IMR-90 (cell line): ENCODE results near the gene TMCC3. TPM values are rescaled to one million over a fixed set of nuclear protein-coding genes. Genes with fewer than 3 reads are reported as not detected.

Experiments
- ATAC-seq: fragments of 200-7000 bp; cut with Tn5 transposase; 2 replicates; pipeline ENCODE4 v1.9.1; 2020; ENCODE audit warnings: low read depth, mild to moderate bottlenecking, moderate library complexity
- BruUV-seq: library from RNA; stranded (reverse); fragments of 400-500 nt; replicated peaks from 2 replicates; lab custom pipeline; 2021; lab: Mats Ljungman, UMichigan
- CTCF ChIA-PET: fragments of 300-600 bp; formaldehyde crosslinking; extraction: SDS; loops from one replicate; lab custom pipeline; 2021; ENCODE audit warnings: antibody characterized with exemption; lab: Yijun Ruan, JAX
- POLR2A ChIA-PET: fragments of 300-600 bp; sonication (Branson Sonifier 250); formaldehyde crosslinking; loops from one replicate; lab custom pipeline; 2022; ENCODE audit warnings: antibody characterized with exemption; ENCODE audit not compliant: unreplicated experiment; lab: Charles Lee
- DNase-seq: peaks from one replicate; pipeline ENCODE4 v3.0.0; 2013
- H2AFZ ChIP-seq: replicated peaks from 2 replicates; pipeline ENCODE3; 2013; ENCODE audit warnings: low read length, mild to moderate bottlenecking; ENCODE audit not compliant: poor library complexity
- H2AK5ac ChIP-seq: 2 replicates; pipeline ENCODE4 v1.6.1; 2013; ENCODE audit warnings: low read depth, low read length, inconsistent platforms
- H2AK9ac ChIP-seq: replicated peaks from 2 replicates; pipeline ENCODE3; 2013; ENCODE audit warnings: mild to moderate bottlenecking, low read depth, low read length, moderate library complexity; ENCODE audit not compliant: poor library complexity
- H2BK120ac ChIP-seq: 2 replicates; pipeline ENCODE4 v1.6.1; 2013; ENCODE audit warnings: low read depth, low read length, inconsistent platforms
- H2BK15ac ChIP-seq: 3 replicates; pipeline ENCODE4 v1.6.1; 2013; ENCODE audit warnings: low read depth, low read length, inconsistent platforms
- H2BK20ac ChIP-seq: 2 replicates; pipeline ENCODE4 v1.6.1; 2013; ENCODE audit warnings: low read depth, mild to moderate bottlenecking, inconsistent platforms, low read length, moderate library complexity
- H2BK5ac ChIP-seq: 2 replicates; pipeline ENCODE4 v1.6.1; 2013; ENCODE audit warnings: mild to moderate bottlenecking, low read depth, low read length, inconsistent platforms; ENCODE audit not compliant: poor library complexity, severe bottlenecking
- H3K14ac ChIP-seq: replicated peaks from 2 replicates; pipeline ENCODE4 v1.6.1; 2013; ENCODE audit warnings: low read depth, low read length, inconsistent platforms
- H3K18ac ChIP-seq: 2 replicates; pipeline ENCODE4 v1.6.1; 2013; ENCODE audit warnings: low read depth, low read length, control low read depth
- H3K23ac ChIP-seq: 2 replicates; pipeline ENCODE4 v1.6.1; 2013; ENCODE audit warnings: low read depth, low read length, inconsistent platforms
- H3K27ac ChIP-seq: 2 replicates; pipeline ENCODE4 v1.5.1; 2013; ENCODE audit warnings: mild to moderate bottlenecking, control low read depth, low read length; ENCODE audit not compliant: insufficient read depth
- H3K27me3 ChIP-seq: 2 replicates; pipeline ENCODE4 v1.6.1; 2013; ENCODE audit warnings: low read length; ENCODE audit not compliant: control insufficient read depth, insufficient read depth
- H3K36me3 ChIP-seq: 2 replicates; pipeline ENCODE4 v1.6.1; 2013; ENCODE audit warnings: low read length, mixed read lengths; ENCODE audit not compliant: control insufficient read depth, insufficient read depth
- H3K4ac ChIP-seq: 2 replicates; pipeline ENCODE4 v1.6.1; 2013; ENCODE audit warnings: low read depth, low read length, inconsistent platforms
- H3K4me1 ChIP-seq: 2 replicates; pipeline ENCODE4 v1.6.1; 2013; ENCODE audit warnings: low read length, mixed read lengths; ENCODE audit not compliant: control insufficient read depth, insufficient read depth
- H3K4me2 ChIP-seq: 2 replicates; pipeline ENCODE4 v1.6.1; 2013; ENCODE audit warnings: low read depth, mild to moderate bottlenecking, control low read depth, low read length, moderate library complexity
- H3K4me3 ChIP-seq: 2 replicates; pipeline ENCODE4 v1.5.1; 2013; ENCODE audit warnings: low read depth, mild to moderate bottlenecking, control low read depth, low read length, moderate library complexity; ENCODE audit not compliant: insufficient read depth
- H3K56ac ChIP-seq: 2 replicates; pipeline ENCODE4 v1.6.1; 2013; ENCODE audit warnings: low read length, inconsistent platforms; ENCODE audit not compliant: insufficient read depth; ENCODE audit errors: extremely low read depth
- H3K79me1 ChIP-seq, 2 experiments: 2 replicates each; pipeline ENCODE4 v1.6.1; 2013; ENCODE audit warnings: low read length in 2 of 2, inconsistent platforms in 1 of 2, low read depth in 1 of 2
- H3K9ac ChIP-seq: 2 replicates; pipeline ENCODE4 v1.6.1; 2013; ENCODE audit warnings: low read depth, low read length, control low read depth
- H3K9me1 ChIP-seq: 2 replicates; pipeline ENCODE4 v1.6.1; 2013; ENCODE audit warnings: low read length, inconsistent platforms; ENCODE audit not compliant: insufficient read depth
- H3K9me3 ChIP-seq: 2 replicates; pipeline ENCODE4 v1.6.1; 2013; ENCODE audit warnings: low read length; ENCODE audit not compliant: control insufficient read depth, insufficient read depth
- H4K20me1 ChIP-seq: 2 replicates; pipeline ENCODE4 v1.6.1; 2013; ENCODE audit warnings: low read length, inconsistent platforms; ENCODE audit not compliant: insufficient read depth
- H4K5ac ChIP-seq: 2 replicates; pipeline ENCODE4 v1.6.1; 2013; ENCODE audit warnings: mild to moderate bottlenecking, low read depth, low read length, control low read depth
- H4K8ac ChIP-seq, 2 experiments: 2 replicates each; pipeline ENCODE4 v1.6.1; 2013; ENCODE audit warnings: low read depth in 2 of 2, low read length in 2 of 2, control low read depth in 1 of 2, inconsistent platforms in 1 of 2
- H4K91ac ChIP-seq: 2 replicates; pipeline ENCODE4 v1.6.1; 2013; ENCODE audit warnings: low read depth, low read length, inconsistent platforms; ENCODE audit not compliant: insufficient read depth
- RCOR1 ChIP-seq: IDR thresholded peaks from 2 replicates; pipeline ENCODE4 v1.6.1; 2012; ENCODE audit warnings: mild to moderate bottlenecking, low read length, improper control_type of control experiment; ENCODE audit not compliant: insufficient replicate concordance
- WGBS, 2 experiments: methylation state at CpG; one replicate each; pipeline versions ENCODE4 v1.1.5 to v1.1.7; 2013; ENCODE audit warnings: missing lambda C conversion rate in 2 of 2; ENCODE audit not compliant: insufficient read length in 1 of 2; ENCODE audit errors: extremely low coverage in 2 of 2; 5-methylcytosine and 5-hydroxymethylcytosine counted together
- dilution Hi-C: fragments of 300-500 bp; cut with HindIII; formaldehyde crosslinking; loops from one replicate; pipeline ENCODE4 v1.14.3; 2018; ENCODE audit warnings: low sequenced_read_pairs; ENCODE audit not compliant: unreplicated experiment
- in situ Hi-C: fragments of 300-500 bp; cut with MboI; formaldehyde crosslinking; loops from 3 replicates; pipeline ENCODE4 v1.14.3; 2019; ENCODE audit warnings: low sequenced_read_pairs, inconsistent platforms, mixed read lengths
- intact Hi-C: fragments of 100-400 bp; cut with micrococcal nuclease; formaldehyde crosslinking; loops from 2 replicates; pipeline ENCODE4 v1.10.0; 2022
- polyA plus RNA-seq, 3 experiments: library from polyadenylated mRNA; depleted of rRNA; stranded (reverse); fragments of >200 nt; gene quantifications; 2 replicates each; pipeline ENCODE4 v1.2.3, GENCODE V29; 2012; ENCODE audit warnings: low replicate concordance in 1 of 3
- total RNA-seq: library from RNA; depleted of rRNA; stranded (reverse); fragments of >200 nt; gene quantifications from 2 replicates; pipeline ENCODE4 v1.2.3, GENCODE V29; 2012

The TMCC3 gene
- total and polyA plus RNA-seq, 2 of the 4 experiments (the other 2 are of a cell fraction) = 0.14 to 0.36 TPM

DNA sequence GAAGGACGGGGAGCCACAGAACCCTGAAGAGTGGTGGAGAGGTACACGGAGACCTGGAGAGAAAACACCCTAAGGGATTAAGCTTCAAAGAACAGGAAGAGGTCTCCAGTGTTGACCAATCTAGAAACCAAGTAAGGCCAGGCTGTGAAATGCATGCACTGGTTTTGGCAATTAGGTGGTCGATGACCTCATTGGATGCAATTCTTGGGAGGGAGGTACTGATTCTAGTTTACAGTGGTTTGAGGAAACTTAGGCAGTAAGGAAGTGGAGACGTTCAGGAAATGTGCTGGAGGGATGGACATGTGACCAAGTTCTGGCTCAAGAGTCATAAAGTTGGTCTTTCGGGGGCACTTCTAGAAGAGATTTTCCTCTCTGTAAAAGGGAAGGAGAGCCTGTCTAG is 99.4 kb downstream of the TMCC3 start:
- H3K4me2 ChIP-seq = no peak overlapping the region
- no peak overlapping the region for H3K9ac ChIP-seq
- H3K23ac ChIP-seq = no peak overlapping the region
- H2BK20ac ChIP-seq = no peak overlapping the region
- no peak overlapping the region for H2AK5ac ChIP-seq
- H3K56ac ChIP-seq = no peak overlapping the region
- no peaks in the 10 kb centered on the region for H4K20me1 ChIP-seq
- H4K91ac ChIP-seq = no peak overlapping the region
- H4K5ac ChIP-seq = no peak overlapping the region
- H2AK9ac ChIP-seq = no peak overlapping the region
- no peak overlapping the region for H3K27ac ChIP-seq
- TF ChIP-seq RCOR1 = no peak
- no peak overlapping the region for H3K14ac ChIP-seq
- no peak overlapping the region for H2AFZ ChIP-seq
- H3K9me1 ChIP-seq = no peaks in the 10 kb centered on the region
- no peak overlapping the region for H2BK15ac ChIP-seq
- DNase-seq (no peak), ATAC-seq (no peak)
- intact Hi-C loops = loop anchor here (10.0 kb wide), 1 partner anchor 1284 kb away; no protein-coding TSS in a partner anchor
- 70% methylated on average over 5 of the region's 5 CpGs; no CpG with 5 or more reads in 1 of the 2 experiments for WGBS, 2 experiments
- H2BK120ac ChIP-seq = no peak overlapping the region
- CTCF ChIA-PET = interaction anchor here (0.6 kb wide), 1 partner anchor 533 kb away, joined by 3 read pairs; no protein-coding TSS in a partner anchor
- H3K27me3 ChIP-seq = no peaks in the 10 kb centered on the region
- POLR2A ChIA-PET = no interaction called here
- no peaks in the 10 kb centered on the region for H3K9me3 ChIP-seq
- dilution Hi-C loops = no loop called here
- no peak overlapping the region for H3K18ac ChIP-seq
- no TSS peak for BruUV-seq
- no peak overlapping the region for H4K8ac ChIP-seq
- no peak overlapping the region for H3K4me3 ChIP-seq
- no peak overlapping the region for H3K4ac ChIP-seq
- H3K36me3 ChIP-seq = no peaks in the 10 kb centered on the region
- H2BK5ac ChIP-seq = no peak overlapping the region
- H3K79me1 ChIP-seq = no peaks in the 10 kb centered on the region
- in situ Hi-C loops = no loop called here
- no peaks in the 10 kb centered on the region for H3K4me1 ChIP-seq
